ENCODE measurements around the gene WFDC8. TPM values are rescaled to one million over a fixed set of nuclear protein-coding genes. Genes with fewer than 3 reads are reported as not detected.

WFDC8 gene
- not detected for polyA plus RNA-seq (2013, experiment 1 of 2)
- not detected for polyA plus RNA-seq (2013, experiment 2 of 2)

DNA sequence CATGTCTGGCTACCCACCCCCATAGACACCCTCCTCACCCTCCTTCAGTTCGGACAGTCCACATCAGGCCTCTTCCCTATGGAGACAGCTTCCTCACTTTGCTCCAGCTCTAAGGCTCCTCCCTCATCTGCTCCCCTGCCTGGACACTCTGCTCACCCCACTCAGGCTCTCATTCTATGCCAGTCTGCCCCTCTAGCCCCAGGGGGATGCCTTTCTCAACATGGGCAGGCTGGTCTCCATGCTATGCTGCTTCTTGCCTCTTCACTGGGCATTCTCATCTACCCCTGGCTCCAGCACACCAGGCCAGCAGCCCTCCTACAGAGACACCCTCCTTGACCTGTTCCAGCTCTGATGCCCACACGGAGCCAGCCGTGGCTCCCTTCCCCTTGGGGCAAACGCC lies at the start of gene WFDC8:
TSS of gene WFDC8 (minus strand) at position 101 of the 400 bp plus-strand sequence. CDS start at position 64, 37 bp downstream.
- Histone ChIP-seq H3K4me1 (ENCODE audit: control insufficient read depth, insufficient read depth, low read length, poor library complexity, severe bottlenecking) (peaks cover 6% of the 10 kb centered on the region), H3K36me3 (ENCODE audit: control insufficient read depth, insufficient read depth, low read length) (no peaks in the 10 kb centered on the region), H3K4me3 (ENCODE audit: extremely low read depth, insufficient read depth, low read length, poor library complexity, severe bottlenecking) (no peak within 1 kb of the TSS), H3K9me3 (ENCODE audit: control insufficient read depth, low read length) (no peaks in the 10 kb centered on the region), H3K27ac (ENCODE audit: low read depth, low read length, severe bottlenecking) (no peak within 1 kb of the TSS)
- WGBS, 2 experiments (ENCODE audit: insufficient coverage in 2 of 2): 93% methylated on average over 3 of the region's 4 CpGs; no CpG with 5 or more reads in 1 of the 2 experiments

DNA sequence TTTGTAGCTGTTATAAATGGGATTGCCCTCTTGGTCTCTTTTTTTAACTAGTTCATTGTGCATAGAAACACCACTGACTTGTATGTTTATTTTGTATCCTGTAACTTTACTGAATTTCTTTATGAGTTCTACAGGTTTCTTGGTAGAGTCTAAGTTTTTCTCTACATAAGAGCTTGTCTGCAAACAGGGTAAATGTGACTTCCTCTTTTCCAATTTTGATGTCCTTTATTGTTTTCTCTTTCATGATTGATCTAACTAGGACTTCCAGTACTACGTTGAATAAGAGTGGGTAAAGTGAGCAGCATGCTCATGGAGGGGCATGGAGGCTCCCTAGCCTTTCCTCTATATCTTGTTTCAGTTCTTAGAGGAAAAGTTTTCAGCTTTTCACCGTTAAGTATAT lies 47.5 kb upstream of the WFDC8 start:
- no peak overlapping the region for H3K27ac ChIP-seq (ENCODE audit: low read depth, low read length, severe bottlenecking)
- H3K4me3 ChIP-seq (ENCODE audit: extremely low read depth, insufficient read depth, low read length, poor library complexity, severe bottlenecking): no peak overlapping the region
- no peaks in the 10 kb centered on the region for H3K36me3 ChIP-seq (ENCODE audit: control insufficient read depth, insufficient read depth, low read length)
- H3K4me1 ChIP-seq (ENCODE audit: control insufficient read depth, insufficient read depth, low read length, poor library complexity, severe bottlenecking): peaks cover 3% of the 10 kb centered on the region
- no CpG with 5 or more reads among the region's 2 CpGs for WGBS, 2 experiments (ENCODE audit: insufficient coverage in 2 of 2)
- no peaks in the 10 kb centered on the region for H3K9me3 ChIP-seq (ENCODE audit: control insufficient read depth, low read length)

DNA sequence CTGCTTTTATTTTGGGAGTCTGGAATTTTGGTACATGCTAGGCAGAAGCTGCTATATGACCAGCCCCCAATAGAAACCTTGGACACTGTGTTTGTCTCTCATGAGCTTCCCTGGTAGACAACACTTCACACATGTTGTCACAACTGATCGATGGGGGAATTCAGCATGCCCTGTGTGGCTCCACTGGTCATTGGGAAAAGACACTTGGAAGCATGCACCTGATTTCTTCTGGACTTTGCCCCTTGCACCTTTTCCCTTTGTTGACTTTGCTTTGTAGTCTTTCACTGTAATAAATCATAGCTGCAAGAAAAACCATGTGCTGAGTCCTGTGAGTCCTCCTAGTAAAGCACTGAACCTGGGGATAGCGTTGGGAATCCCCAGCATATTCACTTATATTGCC lies 42.5 kb upstream of the WFDC8 start:
- Histone ChIP-seq H3K9me3 (ENCODE audit: control insufficient read depth, low read length) (no peaks in the 10 kb centered on the region), H3K27ac (ENCODE audit: low read depth, low read length, severe bottlenecking) (no peak overlapping the region)
- 82 to 86% methylated on average over 1 of the region's 2 CpGs for WGBS, 2 experiments (ENCODE audit: insufficient coverage in 2 of 2)

DNA sequence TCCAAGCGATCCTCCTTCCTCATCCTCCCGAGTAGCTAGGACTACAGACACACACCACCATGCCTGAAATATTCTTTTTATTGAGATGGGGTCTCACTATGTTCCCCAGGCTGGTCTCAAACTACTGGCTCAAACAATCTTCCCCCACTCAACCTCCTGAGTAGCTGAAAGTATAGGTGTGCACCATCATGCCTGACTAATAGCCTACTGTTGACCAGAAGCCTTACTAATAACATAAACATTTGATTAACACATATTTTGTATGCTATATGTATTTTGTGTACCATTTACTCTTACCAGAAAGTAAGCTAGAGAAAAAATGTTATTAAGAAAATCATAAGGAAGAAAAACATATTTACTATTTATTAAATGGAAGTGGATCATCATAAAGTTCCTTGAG lies 38.5 kb upstream of the WFDC8 start:
- no peaks in the 10 kb centered on the region for H3K9me3 ChIP-seq (ENCODE audit: control insufficient read depth, low read length)
- no peaks in the 10 kb centered on the region for H3K36me3 ChIP-seq (ENCODE audit: control insufficient read depth, insufficient read depth, low read length)
- no peaks in the 10 kb centered on the region for H3K4me1 ChIP-seq (ENCODE audit: control insufficient read depth, insufficient read depth, low read length, poor library complexity, severe bottlenecking)
- H3K27ac ChIP-seq (ENCODE audit: low read depth, low read length, severe bottlenecking): no peak overlapping the region
- 100% methylated on average over 1 of the region's 2 CpGs; no CpG with 5 or more reads in 1 of the 2 experiments for WGBS, 2 experiments (ENCODE audit: insufficient coverage in 2 of 2)
- H3K4me3 ChIP-seq (ENCODE audit: extremely low read depth, insufficient read depth, low read length, poor library complexity, severe bottlenecking): no peak overlapping the region

More for the DNA sequence above, 42.5 kb upstream of the WFDC8 start:
- H3K36me3 ChIP-seq (ENCODE audit: control insufficient read depth, insufficient read depth, low read length): no peaks in the 10 kb centered on the region
- H3K4me1 ChIP-seq (ENCODE audit: control insufficient read depth, insufficient read depth, low read length, poor library complexity, severe bottlenecking): no peaks in the 10 kb centered on the region
- no peak overlapping the region for H3K4me3 ChIP-seq (ENCODE audit: extremely low read depth, insufficient read depth, low read length, poor library complexity, severe bottlenecking)

DNA sequence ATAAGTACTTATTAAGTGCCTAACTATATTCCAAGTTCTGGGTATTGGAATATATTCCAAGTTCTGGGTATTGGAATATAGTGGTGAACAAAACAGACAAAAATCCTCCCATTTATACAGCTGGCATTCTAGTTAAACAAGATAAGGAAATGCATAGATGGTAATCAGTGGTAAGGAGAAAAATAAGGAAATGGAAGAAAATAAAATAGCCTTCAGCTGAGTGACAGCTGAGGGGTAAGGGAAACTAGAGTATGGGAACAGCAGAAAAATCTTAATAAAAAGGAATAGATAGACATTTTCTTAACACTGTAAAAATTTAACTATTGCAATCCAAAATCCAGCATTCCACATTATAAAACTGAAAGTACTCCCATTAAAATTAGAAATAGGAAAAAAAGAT lies 33.2 kb upstream of the WFDC8 start:
- H3K4me1 ChIP-seq (ENCODE audit: control insufficient read depth, insufficient read depth, low read length, poor library complexity, severe bottlenecking): no peaks in the 10 kb centered on the region
- no peaks in the 10 kb centered on the region for H3K36me3 ChIP-seq (ENCODE audit: control insufficient read depth, insufficient read depth, low read length)
- peaks cover 4% of the 10 kb centered on the region for H3K9me3 ChIP-seq (ENCODE audit: control insufficient read depth, low read length)
- no peak overlapping the region for H3K4me3 ChIP-seq (ENCODE audit: extremely low read depth, insufficient read depth, low read length, poor library complexity, severe bottlenecking)
- H3K27ac ChIP-seq (ENCODE audit: low read depth, low read length, severe bottlenecking): no peak overlapping the region

DNA sequence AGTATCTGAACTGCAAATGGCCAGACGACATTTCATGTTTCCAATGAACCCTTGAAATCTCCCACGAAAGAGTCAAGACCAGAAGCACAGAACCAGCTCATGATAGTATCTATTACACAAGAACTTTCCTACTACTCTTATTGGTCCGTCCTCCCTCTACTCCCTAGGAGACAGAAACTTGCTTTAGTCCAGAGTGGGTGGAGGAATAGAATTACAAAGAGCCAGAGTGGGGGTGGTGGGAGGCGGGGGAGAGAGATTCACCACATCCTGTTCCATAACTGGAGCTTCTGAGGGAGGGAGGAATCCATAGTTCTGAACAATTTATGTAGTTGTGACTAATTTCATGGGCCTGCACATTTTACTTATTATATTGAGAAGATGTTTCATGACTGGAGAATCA lies 32.0 kb upstream of the WFDC8 start:
- WGBS, 2 experiments (ENCODE audit: insufficient coverage in 2 of 2): 80 to 100% methylated on average over 1 to 2 of the region's 4 CpGs
- no peak overlapping the region for H3K4me3 ChIP-seq (ENCODE audit: extremely low read depth, insufficient read depth, low read length, poor library complexity, severe bottlenecking)
- H3K4me1 ChIP-seq (ENCODE audit: control insufficient read depth, insufficient read depth, low read length, poor library complexity, severe bottlenecking): no peaks in the 10 kb centered on the region
- H3K9me3 ChIP-seq (ENCODE audit: control insufficient read depth, low read length): peaks cover 13% of the 10 kb centered on the region
- no peaks in the 10 kb centered on the region for H3K36me3 ChIP-seq (ENCODE audit: control insufficient read depth, insufficient read depth, low read length)
- no peak overlapping the region for H3K27ac ChIP-seq (ENCODE audit: low read depth, low read length, severe bottlenecking)

DNA sequence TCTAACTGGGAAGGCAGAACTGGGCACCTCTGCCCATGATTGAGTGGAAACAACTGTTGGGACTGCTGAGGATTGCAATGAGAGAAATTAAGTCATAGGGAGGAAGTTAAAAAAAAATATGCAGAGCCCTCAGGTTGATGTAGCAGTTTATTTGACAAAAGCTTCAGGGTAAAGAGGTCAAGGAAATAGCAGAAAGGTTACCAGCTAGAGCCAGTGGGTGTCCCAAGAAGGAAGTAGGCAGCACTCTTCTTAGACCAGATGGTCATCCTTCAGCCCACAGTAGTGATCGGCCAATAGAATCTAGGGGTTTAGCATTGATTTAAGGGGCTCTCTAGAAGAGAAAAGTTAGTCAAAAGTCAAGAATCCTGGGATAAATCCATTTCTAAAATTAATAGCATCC lies 28.7 kb upstream of the WFDC8 start:
- no peak overlapping the region for H3K27ac ChIP-seq (ENCODE audit: low read depth, low read length, severe bottlenecking)
- H3K36me3 ChIP-seq (ENCODE audit: control insufficient read depth, insufficient read depth, low read length): no peaks in the 10 kb centered on the region
- no peak overlapping the region for H3K4me3 ChIP-seq (ENCODE audit: extremely low read depth, insufficient read depth, low read length, poor library complexity, severe bottlenecking)
- H3K4me1 ChIP-seq (ENCODE audit: control insufficient read depth, insufficient read depth, low read length, poor library complexity, severe bottlenecking): no peaks in the 10 kb centered on the region
- peaks cover 13% of the 10 kb centered on the region for H3K9me3 ChIP-seq (ENCODE audit: control insufficient read depth, low read length)
- no CpG with 5 or more reads among the region's 1 CpG for WGBS, 2 experiments (ENCODE audit: insufficient coverage in 2 of 2)

DNA sequence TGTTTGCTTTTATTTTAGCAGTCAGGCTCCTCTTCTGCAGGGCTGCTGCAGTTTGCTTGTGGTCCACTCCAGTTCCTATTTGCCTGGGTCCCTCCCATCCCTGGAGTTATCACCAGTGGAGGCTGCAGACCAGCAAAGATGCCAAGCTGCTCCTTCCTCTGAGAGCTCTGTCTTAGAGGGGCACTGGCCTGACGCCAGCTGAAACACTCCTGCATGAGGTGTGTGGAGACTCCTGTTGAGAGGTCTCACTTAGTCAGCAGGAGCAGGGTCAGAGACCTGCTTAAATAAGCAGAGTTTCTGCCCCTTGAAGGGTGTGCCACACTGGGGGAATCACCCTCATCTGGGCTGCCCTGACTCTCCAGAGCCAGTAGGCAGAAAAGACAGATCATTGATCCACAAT lies 16.2 kb upstream of the WFDC8 start:
- Histone ChIP-seq H3K36me3 (ENCODE audit: control insufficient read depth, insufficient read depth, low read length) (no peaks in the 10 kb centered on the region), H3K4me1 (ENCODE audit: control insufficient read depth, insufficient read depth, low read length, poor library complexity, severe bottlenecking) (no peaks in the 10 kb centered on the region), H3K9me3 (ENCODE audit: control insufficient read depth, low read length) (no peaks in the 10 kb centered on the region), H3K27ac (ENCODE audit: low read depth, low read length, severe bottlenecking) (no peak overlapping the region), H3K4me3 (ENCODE audit: extremely low read depth, insufficient read depth, low read length, poor library complexity, severe bottlenecking) (no peak overlapping the region)
- WGBS, 2 experiments (ENCODE audit: insufficient coverage in 2 of 2): 29 to 44% methylated on average over 1 of the region's 1 CpG

DNA sequence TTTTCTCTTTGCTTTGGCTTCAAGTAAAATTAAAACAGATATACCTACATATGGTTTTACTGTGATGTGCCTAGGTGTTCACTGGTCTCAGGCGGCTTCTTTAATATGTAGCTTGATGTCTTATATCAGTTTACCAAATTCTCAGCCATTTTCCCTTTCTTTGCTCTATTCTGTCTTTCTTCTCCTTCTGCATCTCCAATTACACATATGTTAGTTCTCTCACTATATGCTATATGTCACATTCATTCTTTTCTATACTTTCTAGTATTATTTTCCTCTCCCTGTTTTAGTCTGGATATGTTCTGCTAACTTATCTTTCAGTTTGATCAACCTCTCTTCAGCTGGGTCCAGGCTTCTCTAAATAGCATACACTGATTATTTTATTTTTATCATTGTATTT lies 14.4 kb upstream of the WFDC8 start:
- no peaks in the 10 kb centered on the region for H3K36me3 ChIP-seq (ENCODE audit: control insufficient read depth, insufficient read depth, low read length)
- no peaks in the 10 kb centered on the region for H3K9me3 ChIP-seq (ENCODE audit: control insufficient read depth, low read length)
- H3K27ac ChIP-seq (ENCODE audit: low read depth, low read length, severe bottlenecking): no peak overlapping the region
- WGBS, 2 experiments (ENCODE audit: insufficient coverage in 2 of 2): no CpG with 5 or more reads among the region's 1 CpG
- H3K4me3 ChIP-seq (ENCODE audit: extremely low read depth, insufficient read depth, low read length, poor library complexity, severe bottlenecking): no peak overlapping the region
- peaks cover 8% of the 10 kb centered on the region for H3K4me1 ChIP-seq (ENCODE audit: control insufficient read depth, insufficient read depth, low read length, poor library complexity, severe bottlenecking)

DNA sequence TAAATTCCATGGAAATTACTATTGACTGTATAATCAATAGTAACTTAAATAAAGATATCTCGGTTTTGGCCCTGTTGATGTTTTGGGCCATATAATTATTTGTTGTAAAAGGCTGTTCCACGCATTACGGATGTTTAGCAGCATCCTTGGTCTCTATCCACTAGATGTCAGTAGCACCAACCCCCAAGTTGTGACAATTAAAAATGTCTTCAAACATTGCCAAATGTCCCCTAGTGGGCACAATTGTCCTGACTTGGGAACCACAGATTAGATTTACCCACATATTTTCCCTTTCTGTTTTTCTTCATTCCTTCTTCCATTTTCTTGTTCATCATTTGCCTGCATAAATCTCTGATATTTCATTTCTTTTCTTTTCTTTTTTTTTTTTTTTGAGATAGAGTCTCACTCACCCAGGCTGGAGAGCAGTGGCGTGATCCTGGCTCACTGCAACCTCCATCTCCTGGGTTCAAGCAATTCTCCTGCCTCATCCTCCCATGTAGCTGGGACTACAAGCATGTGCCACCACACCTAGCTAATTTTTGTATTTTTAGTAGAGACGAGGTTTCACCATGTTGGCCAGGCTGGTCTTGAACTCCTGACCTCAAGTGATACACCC lies 13.6 kb upstream of the WFDC8 start:
- Histone ChIP-seq H3K4me3 (ENCODE audit: extremely low read depth, insufficient read depth, low read length, poor library complexity, severe bottlenecking) (no peak overlapping the region), H3K9me3 (ENCODE audit: control insufficient read depth, low read length) (no peaks in the 10 kb centered on the region), H3K27ac (ENCODE audit: low read depth, low read length, severe bottlenecking) (no peak overlapping the region), H3K36me3 (ENCODE audit: control insufficient read depth, insufficient read depth, low read length) (no peaks in the 10 kb centered on the region), H3K4me1 (ENCODE audit: control insufficient read depth, insufficient read depth, low read length, poor library complexity, severe bottlenecking) (peaks cover 8% of the 10 kb centered on the region)
- 75 to 87% methylated on average over 2 to 3 of the region's 5 CpGs for WGBS, 2 experiments (ENCODE audit: insufficient coverage in 2 of 2)

DNA sequence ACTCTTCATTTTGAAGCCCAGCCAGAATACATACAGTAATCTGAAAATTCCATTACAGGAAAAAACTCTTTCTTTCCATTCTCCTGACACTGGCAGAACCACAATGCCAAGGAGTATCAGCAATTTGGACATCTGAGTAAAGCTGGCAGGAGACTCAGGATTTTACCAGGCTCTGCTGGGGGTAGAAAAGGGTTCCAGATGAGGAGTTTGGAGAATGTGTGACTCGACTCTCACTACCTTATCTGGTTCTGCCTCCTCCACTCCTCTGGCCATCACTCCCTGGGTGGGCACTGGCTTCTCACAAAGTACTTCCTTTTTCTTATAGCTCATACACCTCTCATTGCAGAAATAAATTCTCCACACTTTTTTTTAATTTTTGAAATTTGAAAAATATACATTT lies 10.6 kb upstream of the WFDC8 start:
- no peak overlapping the region for H3K27ac ChIP-seq (ENCODE audit: low read depth, low read length, severe bottlenecking)
- 43 to 60% methylated on average over 1 of the region's 1 CpG for WGBS, 2 experiments (ENCODE audit: insufficient coverage in 2 of 2)
- peaks cover 12% of the 10 kb centered on the region for H3K4me1 ChIP-seq (ENCODE audit: control insufficient read depth, insufficient read depth, low read length, poor library complexity, severe bottlenecking)
- no peak overlapping the region for H3K4me3 ChIP-seq (ENCODE audit: extremely low read depth, insufficient read depth, low read length, poor library complexity, severe bottlenecking)
- H3K9me3 ChIP-seq (ENCODE audit: control insufficient read depth, low read length): no peaks in the 10 kb centered on the region
- no peaks in the 10 kb centered on the region for H3K36me3 ChIP-seq (ENCODE audit: control insufficient read depth, insufficient read depth, low read length)
